GM19452 (cell line): ENCODE measurements around the gene PEDS1.
"Not testable (repeated sequence)": the region's sequence is repeated elsewhere in the genome, so short reads cannot be mapped to it uniquely, and the experiment has no call there.

Experiments used
- ATAC-seq: cut with Tn5 transposase; IDR thresholded peaks from one replicate; pipeline ENCODE4 v1.9.1; 2021; ENCODE audit not compliant: unreplicated experiment

PEDS1 gene

GRCh38 chr20:50136822-50137599 is 16.5 kb downstream of the PEDS1 start:
- no peak for ATAC-seq

GRCh38 chr20:50135157-50135556 is 18.4 kb downstream of the PEDS1 start:
- not testable (repeated sequence) for ATAC-seq

GRCh38 chr20:50133474-50134217 is 19.9 kb downstream of the PEDS1 start:
- no peak for ATAC-seq

- no peak for ATAC-seq
These were observed 20.5 kb downstream of the PEDS1 start for GRCh38 chr20:50133041-50133440.

GRCh38 chr20:50130995-50131394 is 22.5 kb downstream of the PEDS1 start:
- no peak for ATAC-seq

GRCh38 chr20:50130356-50130723 is 23.2 kb downstream of the PEDS1 start:
- ATAC-seq = no peak

GRCh38 chr20:50129662-50130355 is 23.7 kb downstream of the PEDS1 start:
- ATAC-seq = no peak

GRCh38 chr20:50128520-50128905 is 25.0 kb downstream of the PEDS1 start:
- ATAC-seq = no peak

GRCh38 chr20:50127587-50128519 is 25.7 kb downstream of the PEDS1 start:
- no peak for ATAC-seq

- ATAC-seq = no peak
These were observed 26.9 kb downstream of the PEDS1 start for GRCh38 chr20:50126662-50127061.

- ATAC-seq = no peak
These were observed 28.2 kb downstream of the PEDS1 start for GRCh38 chr20:50125279-50125678.

- ATAC-seq = no peak
These were observed 29.0 kb downstream of the PEDS1 start for GRCh38 chr20:50124496-50124895.

- ATAC-seq = no peak
These were observed 30.1 kb downstream of the PEDS1 start for GRCh38 chr20:50123418-50123817.

- no peak for ATAC-seq
These were observed 30.8 kb downstream of the PEDS1 start for GRCh38 chr20:50122763-50123162.

- no peak for ATAC-seq
These were observed 31.7 kb downstream of the PEDS1 start for GRCh38 chr20:50121858-50122271.

- ATAC-seq = no peak
These were observed 32.4 kb downstream of the PEDS1 start for GRCh38 chr20:50120935-50121693.

GRCh38 chr20:50118203-50118602 is 35.3 kb downstream of the PEDS1 start:
- ATAC-seq = no peak

- no peak for ATAC-seq
These were observed 37.0 kb downstream of the PEDS1 start for GRCh38 chr20:50116368-50116999.

- ATAC-seq = peak; percentile 73
These were observed 37.7 kb downstream of the PEDS1 start for GRCh38 chr20:50115591-50116367.
